ENCODE results near the gene ESYT3.
"Not testable (repeated sequence)": the region's sequence is repeated elsewhere in the genome, so short reads cannot be mapped to it uniquely, and the experiment has no call there.

The ESYT3 gene

DNA sequence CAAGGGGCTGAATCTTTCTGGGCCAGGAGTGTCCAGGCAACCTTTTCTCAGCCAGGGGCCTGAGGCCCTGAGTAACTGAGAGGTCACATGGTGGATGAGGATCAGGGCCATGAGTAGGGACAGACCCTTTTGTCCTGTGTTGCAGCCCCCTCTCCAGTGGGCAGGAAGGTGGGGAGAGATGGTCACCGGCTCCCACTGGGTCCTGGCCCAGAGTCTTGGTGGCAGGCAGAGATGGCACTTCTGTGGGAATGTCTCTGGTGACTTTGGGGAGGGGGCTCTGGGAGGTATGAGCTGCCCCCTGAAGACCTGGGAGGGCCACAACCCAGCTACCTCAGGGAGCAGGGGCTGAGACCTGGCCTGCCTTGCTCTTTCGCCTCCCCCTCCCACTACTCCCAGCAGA is 6.8 kb downstream of the ESYT3 start:
- no peak for DNase-seq (ENCODE audit: low read depth in 4 of 4, low spot score in 1 of 4)

DNA sequence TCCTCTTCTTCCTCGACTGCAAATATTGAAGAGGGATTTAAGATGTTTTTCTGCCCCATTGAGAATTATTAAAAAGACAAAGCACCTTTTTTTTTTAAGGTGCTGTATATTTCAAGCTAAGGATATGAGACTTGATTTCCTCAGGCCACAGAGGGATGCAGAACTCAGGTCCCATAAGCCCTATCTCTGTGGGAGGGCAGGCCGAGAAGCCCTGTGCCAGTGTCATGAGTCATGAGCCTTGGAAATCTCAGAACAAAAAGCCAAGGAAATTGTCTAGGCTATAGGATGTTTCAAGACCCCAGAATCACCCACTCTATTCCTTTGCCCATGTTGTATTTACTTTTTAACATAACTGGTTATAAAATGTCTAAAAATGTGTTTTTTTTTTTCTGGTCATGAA is 7.3 kb downstream of the ESYT3 start:
- no peak for DNase-seq (ENCODE audit: low read depth in 4 of 4, low spot score in 1 of 4)

DNA sequence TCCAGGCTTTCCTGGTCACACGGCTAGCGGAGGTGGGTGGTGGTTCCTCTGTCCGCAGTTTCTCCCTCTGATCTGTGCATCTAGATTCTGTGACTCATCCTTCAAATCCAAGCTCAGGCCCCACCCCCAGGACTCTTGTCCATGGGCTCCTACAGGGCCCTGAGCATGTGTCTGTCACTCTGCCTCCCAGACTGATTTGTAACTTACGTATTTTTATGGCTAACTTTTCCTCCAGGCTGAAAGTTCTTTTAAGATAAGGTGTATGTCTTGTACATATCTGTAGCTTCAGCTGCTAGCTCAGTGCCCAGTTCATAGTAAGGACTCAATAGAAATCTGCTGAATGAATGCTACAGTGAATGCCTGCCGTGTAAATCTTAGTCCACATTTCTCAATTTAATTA is 8.0 kb downstream of the ESYT3 start:
- DNase-seq (ENCODE audit: low read depth in 4 of 4, low spot score in 1 of 4) = no peak

DNA sequence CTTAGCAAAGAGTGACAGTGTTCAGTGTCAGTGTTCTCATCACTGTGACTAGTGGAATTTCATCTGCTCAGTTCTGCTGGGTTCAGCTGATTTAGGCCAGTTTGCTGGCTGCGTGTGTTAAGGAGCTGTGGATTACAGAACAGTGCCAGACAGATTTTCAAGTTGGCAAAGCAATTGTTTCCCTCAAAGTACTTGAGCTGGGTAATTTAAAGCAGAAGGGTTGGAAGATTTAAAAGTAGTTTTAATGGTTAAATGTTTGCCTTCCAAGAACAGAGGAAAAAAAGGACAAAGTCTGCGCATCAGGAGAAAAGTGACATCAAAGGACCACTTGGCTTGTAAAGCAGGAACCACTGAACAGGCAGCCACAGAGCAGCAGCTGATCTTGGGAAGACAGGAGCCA is 8.7 kb downstream of the ESYT3 start:
- DNase-seq (ENCODE audit: low read depth in 4 of 4, low spot score in 1 of 4) = no peak

DNA sequence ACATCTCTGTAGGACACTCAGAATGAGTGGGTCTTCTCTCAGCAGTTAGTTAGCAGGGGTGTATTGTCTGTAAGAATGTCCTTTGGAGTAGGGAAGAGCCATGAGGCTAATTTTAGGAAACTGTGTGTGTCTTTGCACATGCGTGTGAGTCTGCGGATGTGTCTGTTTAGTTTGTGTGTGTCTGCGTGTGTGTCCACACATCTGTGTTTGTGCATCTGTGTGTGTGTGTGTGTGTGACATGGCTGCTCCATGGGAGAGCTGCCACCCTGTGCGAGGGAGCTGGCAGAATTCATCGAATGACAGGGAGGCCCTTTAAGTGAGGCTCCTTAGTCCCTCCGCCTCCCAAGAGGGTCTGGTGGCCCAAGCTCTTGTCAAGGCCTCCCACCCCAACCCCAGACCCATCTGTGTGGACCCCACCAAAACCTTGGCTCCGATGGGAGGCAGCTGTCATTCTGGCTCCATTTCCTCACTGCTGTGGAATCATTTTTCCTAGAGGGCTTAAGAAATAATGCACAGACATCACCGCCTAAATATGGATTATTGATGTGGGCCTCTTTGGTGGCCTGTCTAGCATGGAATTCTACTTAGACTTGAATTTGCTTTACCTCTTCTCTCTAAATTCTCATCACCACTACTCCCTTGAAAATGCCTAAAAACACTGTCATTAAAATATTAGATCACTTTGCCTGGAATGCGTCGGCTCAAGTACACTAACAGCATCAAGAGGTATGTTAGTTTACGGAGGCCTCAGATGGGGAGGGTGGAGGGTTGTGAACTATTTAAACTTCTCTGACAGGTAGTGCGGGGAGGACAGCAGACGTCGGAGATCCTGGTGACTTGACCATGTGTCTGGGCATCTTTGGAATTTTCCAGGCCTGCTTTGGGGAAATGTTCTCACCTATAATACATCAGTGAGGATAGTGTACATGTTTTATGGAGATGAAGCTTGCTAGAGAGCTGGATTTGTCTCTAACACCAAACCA is 9.4 kb downstream of the ESYT3 start:
- DNase-seq (ENCODE audit: low read depth in 4 of 4, low spot score in 1 of 4) = no peak

DNA sequence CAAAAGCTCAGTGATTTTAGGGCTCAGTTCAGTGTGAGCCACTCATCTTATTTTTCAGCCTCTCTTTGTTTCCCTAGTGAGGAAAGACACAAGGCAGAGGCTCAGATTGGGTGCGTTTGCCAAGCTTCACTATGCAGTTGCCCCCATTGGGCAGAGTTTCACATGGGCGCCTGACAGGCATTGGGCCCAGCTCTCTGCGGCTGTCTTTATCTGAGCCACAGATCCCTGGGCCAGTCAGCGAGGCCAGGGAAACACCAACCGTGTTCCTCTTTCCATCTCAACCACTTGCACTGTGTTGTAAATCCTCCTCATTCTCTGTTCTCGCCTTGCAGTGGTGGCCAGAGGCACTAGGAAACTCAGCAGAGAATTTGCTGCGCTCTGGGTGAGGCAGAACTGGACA is 10.8 kb downstream of the ESYT3 start:
- no peak for DNase-seq (ENCODE audit: low read depth in 4 of 4, low spot score in 1 of 4)

DNA sequence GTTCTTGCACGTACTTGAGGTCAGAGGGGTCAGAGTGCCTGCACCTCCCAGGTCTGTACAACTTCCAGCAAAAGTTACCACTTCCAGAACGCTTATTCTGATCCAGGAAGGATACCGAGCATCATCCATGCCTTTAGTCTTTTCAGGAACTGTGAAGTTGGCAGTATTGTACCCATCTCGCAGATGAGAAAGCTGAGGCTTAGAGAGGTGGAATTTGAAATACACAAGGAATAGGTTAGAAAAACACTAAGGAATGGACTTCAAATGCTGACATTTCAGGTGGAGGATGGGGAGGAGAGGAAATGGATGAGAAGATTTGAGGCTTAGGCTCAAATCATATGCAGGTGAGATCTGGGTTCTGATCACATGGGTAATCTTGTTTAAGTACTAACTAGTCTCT is 11.2 kb downstream of the ESYT3 start:
- DNase-seq (ENCODE audit: low read depth in 4 of 4, low spot score in 1 of 4) = no peak

DNA sequence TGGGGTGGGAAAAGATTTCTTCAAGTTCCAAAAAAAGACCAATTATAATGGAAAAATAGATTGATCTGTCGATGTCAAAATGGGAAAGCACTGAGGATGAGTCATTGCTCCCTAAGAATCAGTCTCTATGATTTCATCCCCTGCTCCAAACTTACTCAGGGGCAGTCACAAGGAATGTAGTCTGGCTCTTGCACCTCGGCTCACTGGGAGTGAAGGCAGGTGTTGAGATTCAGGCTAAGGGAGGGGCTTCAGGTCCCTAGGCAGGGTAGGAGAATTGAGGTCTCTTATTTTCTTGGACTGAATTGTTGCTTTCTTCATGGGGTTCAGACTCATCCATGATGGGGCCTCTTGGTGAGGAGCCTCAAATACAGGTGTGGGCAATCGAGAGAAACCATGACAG is 14.2 kb downstream of the ESYT3 start:
- DNase-seq (ENCODE audit: low read depth in 4 of 4, low spot score in 1 of 4) = no peak

DNA sequence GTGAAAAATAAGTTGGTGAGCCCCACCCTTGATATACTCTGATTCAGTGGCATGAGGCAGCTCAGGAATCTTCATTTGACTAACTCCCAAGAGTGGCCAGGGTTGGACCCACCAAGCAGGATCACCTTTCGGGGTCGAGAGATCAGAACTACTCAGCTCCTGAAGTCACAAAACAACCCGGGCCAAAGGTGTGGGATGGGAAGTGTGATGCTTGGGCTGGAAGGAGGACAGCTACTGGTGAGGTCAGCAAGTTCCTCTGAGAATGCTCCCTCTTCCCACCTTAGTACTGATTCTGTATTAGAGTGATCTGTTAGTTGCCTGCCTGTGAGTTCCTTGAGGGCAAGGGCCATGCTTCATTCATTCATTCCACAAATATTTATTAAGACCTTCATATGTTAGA is 15.1 kb downstream of the ESYT3 start:
- no peak for DNase-seq (ENCODE audit: low read depth in 4 of 4, low spot score in 1 of 4)

DNA sequence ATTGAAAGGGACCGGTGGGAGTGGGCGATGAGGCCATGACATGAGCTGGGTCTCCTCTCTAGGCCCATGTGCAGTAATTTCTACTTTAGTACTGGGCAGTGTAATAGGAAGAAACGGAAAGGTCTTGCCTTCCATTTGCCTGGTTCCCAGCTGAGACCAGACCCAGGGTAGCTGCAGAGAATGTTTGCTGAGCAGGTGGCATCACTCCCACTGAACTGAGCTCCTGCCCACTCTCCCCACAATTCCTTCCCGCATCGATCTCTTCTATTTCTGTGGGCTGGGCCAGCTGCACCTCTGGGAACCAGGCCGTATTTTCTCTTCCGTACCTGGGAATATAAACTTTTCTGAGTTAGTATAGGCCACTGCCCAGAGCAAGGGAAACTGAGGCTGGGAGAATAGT is 15.8 kb downstream of the ESYT3 start:
- no peak for DNase-seq (ENCODE audit: low read depth in 4 of 4, low spot score in 1 of 4)

DNA sequence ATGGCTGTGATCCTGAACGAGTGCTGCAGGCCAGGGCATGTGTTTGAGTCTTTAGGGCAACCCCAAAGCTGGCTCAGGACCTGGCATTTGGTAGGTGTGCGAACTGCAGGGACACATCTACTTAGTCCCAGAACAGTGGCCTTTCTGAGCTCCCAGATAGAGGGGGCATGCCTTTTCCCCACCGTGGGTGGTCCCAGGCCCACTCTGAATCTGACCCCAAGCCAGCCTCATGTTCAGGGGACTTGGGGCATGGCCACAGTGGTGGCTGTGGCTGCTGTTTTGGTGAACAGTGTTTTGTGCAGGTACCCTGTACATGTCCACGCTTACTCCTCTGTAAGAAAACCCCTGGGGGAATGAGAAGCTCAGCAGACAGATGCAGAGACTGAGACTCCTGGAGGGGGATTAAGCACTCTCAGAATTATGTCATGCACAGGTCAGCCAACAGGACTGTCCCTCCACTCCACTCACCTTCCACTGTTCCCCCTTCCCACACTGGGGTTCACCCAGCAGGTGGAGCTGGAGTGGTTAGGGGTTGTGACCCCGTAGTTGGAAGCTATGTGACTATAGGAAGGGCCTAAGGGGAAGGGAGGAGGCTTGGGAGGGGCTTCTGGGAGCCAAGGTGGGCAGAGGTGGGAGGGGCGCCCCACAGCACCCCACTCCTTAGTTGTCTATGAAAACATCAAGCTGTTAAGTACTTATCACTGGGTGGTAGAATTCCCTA is 16.4 kb downstream of the ESYT3 start:
- no peak for DNase-seq (ENCODE audit: low read depth in 4 of 4, low spot score in 1 of 4)

DNA sequence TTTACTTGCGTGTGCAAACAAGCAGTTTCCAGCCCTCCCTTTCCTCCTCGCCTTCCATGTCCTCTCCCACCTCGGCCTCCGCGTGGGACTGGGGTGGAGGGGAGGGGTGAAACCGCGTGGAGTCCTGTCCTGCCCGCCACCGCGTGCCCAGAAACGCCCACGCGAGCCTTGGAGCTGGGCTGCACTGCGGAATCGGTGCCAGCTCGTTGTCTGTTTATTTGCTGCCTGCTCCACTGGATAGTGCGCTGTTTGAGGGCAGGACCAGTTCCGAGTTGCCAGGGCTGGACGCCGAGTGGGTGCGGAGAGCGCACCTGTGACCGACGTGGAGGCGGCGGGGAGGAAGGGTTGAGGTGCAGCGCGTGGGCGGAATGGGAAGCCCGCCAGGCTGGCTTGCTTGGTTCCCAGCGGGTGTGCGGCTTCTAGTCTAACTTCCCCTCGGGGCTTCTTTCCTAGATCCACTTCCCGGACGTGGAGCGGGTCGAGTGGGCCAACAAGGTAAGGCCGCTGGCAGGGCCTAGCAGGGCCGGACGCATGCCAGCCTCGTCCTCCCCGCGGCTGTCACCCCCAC is 17.3 kb downstream of the ESYT3 start:
- no peak for DNase-seq (ENCODE audit: low read depth in 4 of 4, low spot score in 1 of 4)

DNA sequence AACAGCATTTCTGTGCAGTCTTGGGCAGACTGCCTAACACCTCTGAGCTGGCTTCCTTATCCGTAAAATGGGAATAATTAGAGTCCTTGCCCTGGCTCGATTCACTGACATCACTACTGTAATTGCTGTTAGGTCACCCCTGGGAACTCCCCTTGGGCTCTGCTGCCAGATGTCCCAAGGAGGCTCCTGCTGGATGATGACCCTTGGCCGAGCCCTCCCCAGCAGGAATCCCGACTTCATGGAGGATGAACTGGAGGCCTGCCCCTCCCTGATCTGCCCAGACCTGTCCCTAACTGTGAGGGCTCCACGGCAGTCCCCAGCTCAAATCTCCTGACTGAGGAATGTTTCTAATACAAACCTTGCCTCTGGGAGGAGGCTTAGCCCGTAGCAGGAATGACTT is 18.0 kb downstream of the ESYT3 start:
- no peak for DNase-seq (ENCODE audit: low read depth in 4 of 4, low spot score in 1 of 4)

DNA sequence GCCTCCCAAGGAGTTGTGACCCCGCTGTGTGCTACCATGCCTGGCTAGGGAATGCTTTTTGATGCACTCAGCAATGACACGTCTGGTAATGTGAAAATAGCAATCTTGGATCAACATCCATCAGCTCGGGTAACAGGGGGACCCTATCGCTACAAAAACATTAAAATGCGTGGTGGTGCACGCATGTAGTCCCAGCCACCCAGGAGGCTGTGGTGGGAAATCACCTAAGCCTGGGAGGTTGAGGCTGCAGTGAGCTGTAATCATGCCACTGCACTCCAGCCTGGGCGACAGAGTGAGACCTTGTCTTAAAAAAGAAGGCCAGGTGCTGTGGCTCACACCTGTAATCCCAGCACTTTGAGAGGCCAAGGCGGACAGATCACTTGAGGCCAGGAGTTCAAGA is 19.5 kb downstream of the ESYT3 start:
- not testable (repeated sequence) for DNase-seq (ENCODE audit: low read depth in 4 of 4, low spot score in 1 of 4)

DNA sequence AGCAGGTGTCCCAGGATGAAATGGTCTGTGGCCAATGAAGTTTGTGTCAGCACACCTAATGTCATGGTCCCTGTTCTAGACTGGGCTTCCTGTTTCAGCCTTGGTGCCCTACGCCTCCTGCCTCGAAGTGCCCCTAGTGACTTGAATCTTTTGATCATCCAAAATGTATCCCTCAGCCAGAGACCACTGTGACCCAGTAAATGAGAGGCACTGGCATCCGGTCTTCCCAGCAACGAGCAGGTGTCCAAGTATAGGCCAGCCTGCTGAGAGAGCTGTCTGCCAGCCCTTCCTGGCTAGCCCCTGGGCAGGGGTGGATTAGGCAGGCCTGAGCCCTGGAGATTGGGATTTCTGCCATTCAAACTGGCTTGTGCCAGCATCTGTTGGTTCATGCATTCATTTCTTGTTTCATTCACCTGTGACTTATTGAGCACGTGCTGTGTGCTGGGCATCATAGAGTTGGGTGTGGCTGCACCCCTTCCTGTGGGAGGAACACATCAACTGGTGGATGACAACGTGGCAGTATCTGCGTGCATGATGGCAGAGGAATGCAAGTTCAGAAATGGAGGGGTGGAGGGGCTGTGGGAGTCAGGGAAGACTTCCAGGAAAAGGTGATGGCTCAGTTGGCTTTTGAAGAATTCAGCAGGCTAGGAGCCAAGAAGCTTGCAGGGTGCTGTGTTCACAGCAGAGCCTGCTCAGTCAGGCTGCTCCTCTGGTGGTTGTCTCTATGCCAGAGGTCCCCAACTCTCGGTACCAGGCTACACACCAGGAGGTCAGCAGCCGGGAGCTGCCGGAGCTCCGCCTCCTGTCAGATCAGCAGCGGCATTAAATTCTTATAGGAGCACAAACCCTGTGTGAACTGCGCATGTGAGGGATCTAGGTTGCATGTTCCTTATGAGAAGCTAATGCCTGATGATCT is 21.6 kb downstream of the ESYT3 start:
- no peak for DNase-seq (ENCODE audit: low read depth in 4 of 4, low spot score in 1 of 4)

DNA sequence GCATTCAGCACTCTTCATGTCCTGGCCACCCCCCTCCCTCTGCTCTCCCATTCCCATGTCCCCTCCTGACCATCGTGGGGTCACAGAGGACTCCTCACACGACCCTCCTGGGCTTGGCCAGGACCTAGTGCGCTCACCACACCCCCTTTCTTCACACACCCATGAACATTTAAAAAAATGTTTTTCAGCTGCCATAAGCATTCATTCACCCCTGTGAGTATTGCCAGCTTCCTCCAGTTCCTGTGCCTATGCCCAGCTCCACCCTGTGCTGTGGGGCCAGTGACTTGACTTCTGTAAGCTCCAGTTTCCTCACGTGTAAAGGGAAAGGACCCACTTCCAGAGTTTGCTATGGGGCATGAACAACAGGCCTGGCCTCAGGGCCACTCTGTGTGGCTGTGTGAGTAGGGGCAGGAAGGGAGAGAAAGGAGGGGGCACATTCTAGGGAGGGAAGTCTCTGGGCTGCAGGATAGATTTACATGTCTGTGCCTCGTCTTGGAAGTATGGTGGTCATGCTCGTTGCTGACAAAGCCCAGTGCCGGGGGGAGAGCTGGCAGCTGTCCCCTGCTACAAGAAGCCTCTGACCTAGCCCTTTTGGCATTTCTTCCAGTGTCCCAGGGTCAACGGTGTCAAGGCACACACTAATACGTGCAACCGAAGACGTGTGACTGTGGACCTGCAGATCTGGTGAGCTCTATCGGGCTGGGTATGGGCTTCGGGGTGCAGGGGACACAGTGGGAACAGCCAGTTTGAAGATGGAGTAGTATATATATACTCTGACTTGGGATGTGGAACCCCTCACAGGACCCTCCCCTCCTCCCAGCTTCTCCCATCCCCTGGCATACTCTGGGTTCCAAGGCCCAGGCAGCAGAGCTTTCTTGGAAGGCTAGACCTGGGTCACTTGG is 22.8 kb downstream of the ESYT3 start:
- DNase-seq (ENCODE audit: low read depth in 4 of 4, low spot score in 1 of 4) = no peak

DNA sequence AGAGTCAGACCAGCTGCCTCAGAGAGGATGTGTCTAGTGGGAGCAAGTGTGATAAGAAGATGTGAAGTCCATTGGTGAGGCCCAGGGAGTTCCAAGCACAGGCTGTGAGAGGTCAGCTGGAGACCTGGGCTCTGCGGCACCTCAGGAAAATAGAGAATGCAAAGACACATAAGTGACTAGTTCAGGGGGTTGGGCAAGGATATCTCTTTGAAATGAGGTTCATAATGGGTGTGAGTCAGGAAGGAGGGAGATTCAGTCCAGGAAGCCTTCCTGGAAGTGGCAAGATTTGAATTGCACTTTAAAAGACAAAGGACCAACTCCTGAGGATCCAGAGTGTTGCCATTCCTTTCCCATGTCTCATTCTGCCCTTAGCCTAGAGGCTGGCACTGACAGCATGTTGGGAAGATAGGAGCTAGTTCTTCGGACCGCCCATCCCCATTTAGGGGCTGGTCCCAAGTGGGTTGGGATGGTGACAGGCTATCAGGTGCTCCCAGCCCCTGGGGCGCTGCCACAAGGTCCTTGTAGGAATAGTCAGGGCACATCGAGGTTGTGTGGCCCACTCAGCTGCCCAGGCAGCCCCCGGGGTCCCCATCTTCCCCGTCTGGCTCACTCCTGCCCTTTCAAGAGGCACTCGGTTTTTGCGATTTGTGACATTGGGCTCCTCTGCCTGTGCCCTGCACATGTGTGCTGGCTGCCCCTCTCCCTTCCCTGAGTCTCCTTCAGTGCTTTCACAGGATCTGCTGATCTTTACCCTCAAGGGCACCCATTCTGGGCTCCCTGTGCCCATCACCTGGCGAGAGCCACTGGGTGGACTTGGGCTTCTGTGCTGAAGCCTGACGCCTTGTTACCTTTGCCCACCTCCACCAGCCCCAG is 23.7 kb downstream of the ESYT3 start:
- DNase-seq (ENCODE audit: low read depth in 4 of 4, low spot score in 1 of 4) = no peak

DNA sequence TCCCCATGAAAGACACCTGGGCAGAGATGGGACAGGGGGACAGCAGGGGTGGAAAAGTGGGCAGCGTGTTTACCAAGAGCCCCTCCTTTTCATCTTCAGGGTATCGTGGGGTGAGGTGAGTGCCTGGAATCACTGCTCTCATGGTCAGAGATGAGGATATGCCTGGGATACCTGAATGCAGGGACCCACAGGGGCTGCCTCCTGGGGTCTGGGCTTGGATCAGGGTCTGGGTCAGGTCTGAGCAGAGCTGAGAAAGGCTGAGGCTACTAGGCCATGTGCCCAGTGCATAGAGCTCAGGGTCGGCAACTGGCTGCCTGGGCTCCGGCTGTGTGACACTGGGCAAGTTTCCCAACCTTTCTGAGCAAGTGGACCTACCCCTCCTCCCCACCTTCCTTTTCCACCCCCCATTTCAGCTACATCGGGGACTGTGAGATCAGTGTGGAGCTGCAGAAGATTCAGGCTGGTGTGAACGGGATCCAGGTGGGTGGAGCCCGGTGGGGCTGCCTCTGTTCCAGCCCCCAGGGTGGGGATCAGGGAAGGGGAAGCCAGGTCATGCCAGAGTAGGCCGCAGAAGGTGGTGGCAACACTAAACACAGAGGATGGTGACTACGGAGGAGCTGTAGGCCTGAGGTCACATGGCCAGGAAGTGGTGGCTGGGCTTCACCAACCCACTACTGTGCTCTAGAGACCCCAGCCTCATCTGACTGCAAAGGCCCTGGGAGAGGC is 24.5 kb downstream of the ESYT3 start:
- DNase-seq (ENCODE audit: low read depth in 4 of 4, low spot score in 1 of 4) = no peak
